ENCODE results near the gene ITGA7. TPM values are rescaled to one million over a fixed set of nuclear protein-coding genes. Genes with fewer than 3 reads are reported as not detected.

Gene ITGA7
- total RNA-seq, 4 donors from 2014 or later = 69.7 to 206 (median 92.0) TPM

GRCh38 chr12:55712700-55713415, 5.2 kb upstream of the ITGA7 start:
- peak in 1 of 2 donors; percentile 23 for ATAC-seq
- Histone ChIP-seq H3K27me3 (no peaks in the 10 kb centered on the region), H3K36me3 (no peaks in the 10 kb centered on the region), H3K4me3 (peak overlapping the region in 1 of 4 donors; percentile 67), H3K27ac (peak overlapping the region; percentile 87 to 96 (median 92)), H3K9me3 (no peaks in the 10 kb centered on the region), H3K4me1 (peaks cover 78 to 83% of the 10 kb centered on the region in 2 donors)
- intact Hi-C loops (cut with DNase I; ENCODE audit: low total_unique reads) = loop anchor here (10.0 kb wide), 1 partner anchor 552 kb away; the partner anchor contains the start of gene COQ10A
- no peak for TF ChIP-seq POLR2A (IDR thresholded peaks at IDR 0.05)
- TF ChIP-seq, protein P1, sequence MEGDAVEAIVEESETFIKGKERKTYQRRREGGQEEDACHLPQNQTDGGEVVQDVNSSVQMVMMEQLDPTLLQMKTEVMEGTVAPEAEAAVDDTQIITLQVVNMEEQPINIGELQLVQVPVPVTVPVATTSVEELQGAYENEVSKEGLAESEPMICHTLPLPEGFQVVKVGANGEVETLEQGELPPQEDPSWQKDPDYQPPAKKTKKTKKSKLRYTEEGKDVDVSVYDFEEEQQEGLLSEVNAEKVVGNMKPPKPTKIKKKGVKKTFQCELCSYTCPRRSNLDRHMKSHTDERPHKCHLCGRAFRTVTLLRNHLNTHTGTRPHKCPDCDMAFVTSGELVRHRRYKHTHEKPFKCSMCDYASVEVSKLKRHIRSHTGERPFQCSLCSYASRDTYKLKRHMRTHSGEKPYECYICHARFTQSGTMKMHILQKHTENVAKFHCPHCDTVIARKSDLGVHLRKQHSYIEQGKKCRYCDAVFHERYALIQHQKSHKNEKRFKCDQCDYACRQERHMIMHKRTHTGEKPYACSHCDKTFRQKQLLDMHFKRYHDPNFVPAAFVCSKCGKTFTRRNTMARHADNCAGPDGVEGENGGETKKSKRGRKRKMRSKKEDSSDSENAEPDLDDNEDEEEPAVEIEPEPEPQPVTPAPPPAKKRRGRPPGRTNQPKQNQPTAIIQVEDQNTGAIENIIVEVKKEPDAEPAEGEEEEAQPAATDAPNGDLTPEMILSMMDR (IDR thresholded peaks at IDR 0.05 in 4 of 5, conservative IDR thresholded peaks at IDR 0.05 in 1 of 5) = no peak
- in situ Hi-C loops (cut with MboI; ENCODE audit: low sequenced_read_pairs in 4 of 4) = loop anchor here in 1 of 4 donors (25.0 kb wide), 1 partner anchor 1726 kb away; the partner anchor contains the start of gene HOXC10
- peak in 1 of 2 donors; percentile 65 for DNase-seq

- Histone ChIP-seq H3K4me3 (peak overlapping the region in 3 of 4 donors; percentile 6 to 70 (median 67)), H3K36me3 (no peaks in the 10 kb centered on the region), H3K27ac (peak overlapping the region; percentile 87 to 96 (median 92)), H3K9me3 (no peaks in the 10 kb centered on the region), H3K4me1 (peaks cover 69 to 78% of the 10 kb centered on the region in 2 donors), H3K27me3 (no peaks in the 10 kb centered on the region)
- ATAC-seq (no peak), DNase-seq (peak in 1 of 2 donors; percentile 58)
- in situ Hi-C loops (cut with MboI; ENCODE audit: low sequenced_read_pairs in 4 of 4) (loop anchor here in 1 of 4 donors (25.0 kb wide), 1 partner anchor 1725 kb away; the partner anchor contains the start of gene HOXC10), intact Hi-C loops (cut with DNase I; ENCODE audit: low total_unique reads) (loop anchor here (10.0 kb wide), 1 partner anchor 553 kb away; the partner anchor contains the start of gene COQ10A)
- TF ChIP-seq, protein P1 (IDR thresholded peaks at IDR 0.05 in 4 of 5, conservative IDR thresholded peaks at IDR 0.05 in 1 of 5) = no peak
- TF ChIP-seq POLR2A (IDR thresholded peaks at IDR 0.05) = no peak
Measured at GRCh38 chr12:55711786-55712553, 4.3 kb upstream of the ITGA7 start.

DNA sequence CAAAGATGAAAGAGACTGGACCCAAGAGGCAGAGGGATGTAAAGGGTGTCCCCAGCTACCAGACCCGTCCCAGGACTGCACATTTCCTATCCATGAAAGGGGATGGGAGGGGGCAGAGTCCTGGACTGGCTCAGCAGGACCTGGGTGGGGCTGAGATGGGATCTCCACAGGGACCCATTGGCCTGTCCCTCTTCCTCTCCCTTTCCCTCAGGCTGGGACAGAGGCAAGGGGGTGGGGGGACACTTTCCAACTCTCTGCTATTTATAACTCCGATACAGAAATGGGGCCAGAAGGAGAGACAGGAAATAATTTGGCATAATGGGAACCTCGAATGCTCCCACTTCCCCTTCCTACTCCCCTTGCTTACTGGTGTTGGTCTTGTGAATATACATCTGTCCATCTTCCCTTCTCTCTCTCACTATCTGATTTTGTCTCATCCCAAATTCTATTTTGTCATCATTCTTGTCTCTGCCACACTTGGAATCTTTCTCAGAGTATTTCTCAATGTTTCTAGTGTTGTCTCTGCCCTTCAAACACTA, 1.1 kb upstream of the ITGA7 start:
- intact Hi-C loops (cut with DNase I; ENCODE audit: low total_unique reads) = loop anchor here (10.0 kb wide), 1 partner anchor 1424 kb away; the partner anchor contains the start of genes CBX5 and HNRNPA1
- TF ChIP-seq, protein P1 (IDR thresholded peaks at IDR 0.05 in 4 of 5, conservative IDR thresholded peaks at IDR 0.05 in 1 of 5) = no peak
- TF ChIP-seq POLR2A (IDR thresholded peaks at IDR 0.05) = peak in 1 of 2 donors; percentile 16
- DNase-seq = peak in 1 of 2 donors; percentile 57
- in situ Hi-C loops (cut with MboI; ENCODE audit: low sequenced_read_pairs in 4 of 4) = loop anchor here in 1 of 4 donors (25.0 kb wide), 1 partner anchor 1721 kb away; the partner anchor contains the start of gene HOXC10
- Histone ChIP-seq H3K27me3 (no peaks in the 10 kb centered on the region), H3K4me1 (peaks cover 69 to 84% of the 10 kb centered on the region in 2 donors), H3K36me3 (no peaks in the 10 kb centered on the region), H3K27ac (peak overlapping the region; percentile 87 to 96 (median 92)), H3K4me3 (peak overlapping the region; percentile 59 to 79 (median 68)), H3K9me3 (no peaks in the 10 kb centered on the region)
- no peak for ATAC-seq

DNA sequence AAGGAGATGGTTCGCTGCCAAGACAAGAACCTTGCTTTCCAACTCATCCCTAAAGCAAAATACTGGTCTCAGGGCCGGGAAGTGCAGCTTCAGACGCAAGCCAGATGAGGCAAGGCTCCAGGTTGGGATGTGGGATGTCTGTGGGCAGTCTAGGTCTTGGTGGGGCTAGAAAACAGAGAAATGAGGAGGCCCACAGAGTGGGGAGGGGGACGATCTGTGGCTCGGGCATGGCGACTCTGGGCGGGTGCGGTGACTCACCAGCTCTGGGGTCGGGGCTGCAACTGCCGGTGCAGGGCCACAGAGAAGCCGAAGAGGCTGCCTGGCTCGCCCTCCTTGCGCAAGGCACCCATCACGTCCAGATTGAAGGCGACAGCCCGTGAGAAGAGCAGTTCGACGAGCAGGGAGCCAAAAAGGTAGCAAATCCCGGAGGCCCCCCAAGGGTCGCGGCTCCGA, 459 bp downstream of the ITGA7 start:
- H3K27ac ChIP-seq = peak overlapping the region; percentile 87 to 96 (median 92)
- peaks cover 73 to 83% of the 10 kb centered on the region in 2 donors for H3K4me1 ChIP-seq
- H3K9me3 ChIP-seq = no peaks in the 10 kb centered on the region
- no peaks in the 10 kb centered on the region for H3K36me3 ChIP-seq
- peak overlapping the region; percentile 59 to 79 (median 68) for H3K4me3 ChIP-seq
- ATAC-seq = no peak
- in situ Hi-C loops (cut with MboI; ENCODE audit: low sequenced_read_pairs in 4 of 4) (loop anchor here in 1 of 4 donors (25.0 kb wide), 1 partner anchor 1720 kb away; the partner anchor contains the start of gene HOXC10), intact Hi-C loops (cut with DNase I; ENCODE audit: low total_unique reads) (loop anchor here (10.0 kb wide), 1 partner anchor 1422 kb away; the partner anchor contains the start of genes CBX5 and HNRNPA1)
- H3K27me3 ChIP-seq = no peaks in the 10 kb centered on the region
- TF ChIP-seq, protein P1 (IDR thresholded peaks at IDR 0.05 in 4 of 5, conservative IDR thresholded peaks at IDR 0.05 in 1 of 5) = no peak
- no peak for TF ChIP-seq POLR2A (IDR thresholded peaks at IDR 0.05)
- DNase-seq = peak in 1 of 2 donors; percentile 68
